ENCODE data around the gene INPP5A.

DNA sequence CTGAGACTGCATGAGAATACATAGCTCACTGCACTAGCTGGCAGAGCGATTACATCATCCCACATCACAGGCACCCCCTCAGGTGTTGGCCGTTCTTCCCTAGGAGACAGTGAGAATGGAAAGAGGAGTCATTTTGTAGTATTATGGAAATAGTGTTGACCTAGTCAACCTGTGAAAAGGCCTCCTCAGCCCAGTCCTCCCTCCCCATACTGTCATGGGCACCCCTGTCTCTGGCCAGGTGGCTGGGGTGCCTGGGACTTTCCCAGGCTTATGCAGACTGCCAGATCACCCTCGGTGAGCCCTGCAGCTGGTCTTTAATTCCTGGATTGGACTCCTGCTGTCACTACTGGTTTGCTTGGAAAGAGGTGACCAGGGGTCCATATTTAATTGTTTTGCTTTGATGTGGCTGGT, 4.0 kb downstream of the INPP5A start:
- TF ChIP-seq CHD4 (IDR thresholded peaks at IDR 0.05; ENCODE audit: insufficient read depth, insufficient replicate concordance, low read depth, low read length, poor library complexity, severe bottlenecking), result no peak
- no peak for TF ChIP-seq TCF7 (IDR thresholded peaks at IDR 0.05; ENCODE audit: borderline replicate concordance)
- TF ChIP-seq GTF2F1 (IDR thresholded peaks at IDR 0.05; ENCODE audit: low read depth, low read length), result no peak
- TF ChIP-seq KLF13 (tag; IDR thresholded peaks at IDR 0.05; ENCODE audit: borderline replicate concordance, low read depth), result no peak
- no peak for TF ChIP-seq GABPB1 (CRISPR knock-in tag; IDR thresholded peaks at IDR 0.05)
- no peak for TF ChIP-seq HBP1 (CRISPR knock-in tag; IDR thresholded peaks at IDR 0.05)
- no peak for TF ChIP-seq ZNF511 (CRISPR knock-in tag; IDR thresholded peaks at IDR 0.05)
- TF ChIP-seq, protein P1, sequence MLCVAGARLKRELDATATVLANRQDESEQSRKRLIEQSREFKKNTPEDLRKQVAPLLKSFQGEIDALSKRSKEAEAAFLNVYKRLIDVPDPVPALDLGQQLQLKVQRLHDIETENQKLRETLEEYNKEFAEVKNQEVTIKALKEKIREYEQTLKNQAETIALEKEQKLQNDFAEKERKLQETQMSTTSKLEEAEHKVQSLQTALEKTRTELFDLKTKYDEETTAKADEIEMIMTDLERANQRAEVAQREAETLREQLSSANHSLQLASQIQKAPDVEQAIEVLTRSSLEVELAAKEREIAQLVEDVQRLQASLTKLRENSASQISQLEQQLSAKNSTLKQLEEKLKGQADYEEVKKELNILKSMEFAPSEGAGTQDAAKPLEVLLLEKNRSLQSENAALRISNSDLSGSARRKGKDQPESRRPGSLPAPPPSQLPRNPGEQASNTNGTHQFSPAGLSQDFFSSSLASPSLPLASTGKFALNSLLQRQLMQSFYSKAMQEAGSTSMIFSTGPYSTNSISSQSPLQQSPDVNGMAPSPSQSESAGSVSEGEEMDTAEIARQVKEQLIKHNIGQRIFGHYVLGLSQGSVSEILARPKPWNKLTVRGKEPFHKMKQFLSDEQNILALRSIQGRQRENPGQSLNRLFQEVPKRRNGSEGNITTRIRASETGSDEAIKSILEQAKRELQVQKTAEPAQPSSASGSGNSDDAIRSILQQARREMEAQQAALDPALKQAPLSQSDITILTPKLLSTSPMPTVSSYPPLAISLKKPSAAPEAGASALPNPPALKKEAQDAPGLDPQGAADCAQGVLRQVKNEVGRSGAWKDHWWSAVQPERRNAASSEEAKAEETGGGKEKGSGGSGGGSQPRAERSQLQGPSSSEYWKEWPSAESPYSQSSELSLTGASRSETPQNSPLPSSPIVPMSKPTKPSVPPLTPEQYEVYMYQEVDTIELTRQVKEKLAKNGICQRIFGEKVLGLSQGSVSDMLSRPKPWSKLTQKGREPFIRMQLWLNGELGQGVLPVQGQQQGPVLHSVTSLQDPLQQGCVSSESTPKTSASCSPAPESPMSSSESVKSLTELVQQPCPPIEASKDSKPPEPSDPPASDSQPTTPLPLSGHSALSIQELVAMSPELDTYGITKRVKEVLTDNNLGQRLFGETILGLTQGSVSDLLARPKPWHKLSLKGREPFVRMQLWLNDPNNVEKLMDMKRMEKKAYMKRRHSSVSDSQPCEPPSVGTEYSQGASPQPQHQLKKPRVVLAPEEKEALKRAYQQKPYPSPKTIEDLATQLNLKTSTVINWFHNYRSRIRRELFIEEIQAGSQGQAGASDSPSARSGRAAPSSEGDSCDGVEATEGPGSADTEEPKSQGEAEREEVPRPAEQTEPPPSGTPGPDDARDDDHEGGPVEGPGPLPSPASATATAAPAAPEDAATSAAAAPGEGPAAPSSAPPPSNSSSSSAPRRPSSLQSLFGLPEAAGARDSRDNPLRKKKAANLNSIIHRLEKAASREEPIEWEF (CRISPR knock-in tag; IDR thresholded peaks at IDR 0.05), result no peak
- TF ChIP-seq, protein P2, sequence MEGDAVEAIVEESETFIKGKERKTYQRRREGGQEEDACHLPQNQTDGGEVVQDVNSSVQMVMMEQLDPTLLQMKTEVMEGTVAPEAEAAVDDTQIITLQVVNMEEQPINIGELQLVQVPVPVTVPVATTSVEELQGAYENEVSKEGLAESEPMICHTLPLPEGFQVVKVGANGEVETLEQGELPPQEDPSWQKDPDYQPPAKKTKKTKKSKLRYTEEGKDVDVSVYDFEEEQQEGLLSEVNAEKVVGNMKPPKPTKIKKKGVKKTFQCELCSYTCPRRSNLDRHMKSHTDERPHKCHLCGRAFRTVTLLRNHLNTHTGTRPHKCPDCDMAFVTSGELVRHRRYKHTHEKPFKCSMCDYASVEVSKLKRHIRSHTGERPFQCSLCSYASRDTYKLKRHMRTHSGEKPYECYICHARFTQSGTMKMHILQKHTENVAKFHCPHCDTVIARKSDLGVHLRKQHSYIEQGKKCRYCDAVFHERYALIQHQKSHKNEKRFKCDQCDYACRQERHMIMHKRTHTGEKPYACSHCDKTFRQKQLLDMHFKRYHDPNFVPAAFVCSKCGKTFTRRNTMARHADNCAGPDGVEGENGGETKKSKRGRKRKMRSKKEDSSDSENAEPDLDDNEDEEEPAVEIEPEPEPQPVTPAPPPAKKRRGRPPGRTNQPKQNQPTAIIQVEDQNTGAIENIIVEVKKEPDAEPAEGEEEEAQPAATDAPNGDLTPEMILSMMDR (IDR thresholded peaks at IDR 0.05 in 2 of 3, conservative IDR thresholded peaks at IDR 0.05 in 1 of 3; ENCODE audit: insufficient read depth in 2 of 3, low read depth in 1 of 3, low read length in 3 of 3), result no peak
- no peak for TF ChIP-seq POLR2A (conservative IDR thresholded peaks at IDR 0.05)

All from K562 (cell line).